Tibial nerve (tissue), 4 donors: ENCODE data around the gene AQP1. TPM values are rescaled to one million over a fixed set of nuclear protein-coding genes. Genes with fewer than 3 reads are reported as not detected.
A peak's percentile ranks its signal among the peaks of the same experiment; 100 is the strongest.

Experiments
- DNase-seq, 2 donors: peaks; one replicate each; pipeline ENCODE4 v3.0.0-alpha.2; 2019; ENCODE audit warnings: low spot score in 2 of 2
- H3K27ac ChIP-seq, 4 donors: fragments of 200-600 bp; sonication (generic) in 3 of 4; one replicate each; pipeline ENCODE4 v1.5.1; 2017 to 2019; ENCODE audit warnings: mild to moderate bottlenecking in 1 of 4
- H3K27me3 ChIP-seq, 2 donors: fragments of 200-600 bp; sonication (generic) in 1 of 2; one replicate each; pipeline versions ENCODE4 v1.5.1 to v1.6.0; 2017 to 2019
- H3K36me3 ChIP-seq, 3 donors: fragments of 200-600 bp; sonication (generic); one replicate each; pipeline ENCODE4 v1.5.1; 2018 to 2019
- H3K4me1 ChIP-seq, 4 donors: fragments of 200-600 bp; sonication (generic) in 3 of 4; one replicate each; pipeline ENCODE4 v1.5.1; 2017 to 2019
- H3K4me3 ChIP-seq, 4 donors: fragments of 200-600 bp; sonication (generic) in 3 of 4; one replicate each; pipeline ENCODE4 v1.5.1; 2017 to 2019; ENCODE audit warnings: mild to moderate bottlenecking in 1 of 4, moderate library complexity in 1 of 4
- H3K9me3 ChIP-seq, 4 donors: fragments of 200-600 bp; sonication (generic) in 3 of 4; one replicate each; pipeline ENCODE4 v1.5.1; 2017 to 2019
- EP300 ChIP-seq, 2 donors: sonication (generic); formaldehyde crosslinking; IDR thresholded peaks; one replicate each; pipeline ENCODE4 v1.6.1; 2017; ENCODE audit warnings: antibody characterized with exemption in 2 of 2, mild to moderate bottlenecking in 1 of 2
- POLR2A ChIP-seq, 2 donors: fragments of 450-650 bp; IDR thresholded peaks; one replicate each; pipeline ENCODE4 v1.6.1; 2017; ENCODE audit warnings: antibody characterized with exemption in 2 of 2, mild to moderate bottlenecking in 2 of 2, moderate library complexity in 2 of 2
- WGBS, 2 donors: methylation state at CpG; one replicate each; pipeline ENCODE4 v1.1.5; 2018; 5-methylcytosine and 5-hydroxymethylcytosine counted together
- total RNA-seq, 4 donors: library from RNA; depleted of rRNA; stranded (reverse); fragments of >200 nt; gene quantifications; one replicate each; pipeline ENCODE4 v1.1.0, GENCODE V29; 2016
- TF ChIP-seq, protein P1 (sequence below), 5 experiments: fragments of 200-600 bp in 3 of 5; fragments of 450-650 bp in 2 of 5; sonication (generic) in 3 of 5; IDR thresholded peaks; one replicate each; pipeline ENCODE4 v1.5.1; 2016 to 2019; ENCODE audit warnings: antibody characterized with exemption in 5 of 5, mild to moderate bottlenecking in 3 of 5, moderate library complexity in 2 of 5

AQP1 gene
- total RNA-seq, 4 donors from 2014 or later, result 352 to 818 (median 624) TPM

DNA sequence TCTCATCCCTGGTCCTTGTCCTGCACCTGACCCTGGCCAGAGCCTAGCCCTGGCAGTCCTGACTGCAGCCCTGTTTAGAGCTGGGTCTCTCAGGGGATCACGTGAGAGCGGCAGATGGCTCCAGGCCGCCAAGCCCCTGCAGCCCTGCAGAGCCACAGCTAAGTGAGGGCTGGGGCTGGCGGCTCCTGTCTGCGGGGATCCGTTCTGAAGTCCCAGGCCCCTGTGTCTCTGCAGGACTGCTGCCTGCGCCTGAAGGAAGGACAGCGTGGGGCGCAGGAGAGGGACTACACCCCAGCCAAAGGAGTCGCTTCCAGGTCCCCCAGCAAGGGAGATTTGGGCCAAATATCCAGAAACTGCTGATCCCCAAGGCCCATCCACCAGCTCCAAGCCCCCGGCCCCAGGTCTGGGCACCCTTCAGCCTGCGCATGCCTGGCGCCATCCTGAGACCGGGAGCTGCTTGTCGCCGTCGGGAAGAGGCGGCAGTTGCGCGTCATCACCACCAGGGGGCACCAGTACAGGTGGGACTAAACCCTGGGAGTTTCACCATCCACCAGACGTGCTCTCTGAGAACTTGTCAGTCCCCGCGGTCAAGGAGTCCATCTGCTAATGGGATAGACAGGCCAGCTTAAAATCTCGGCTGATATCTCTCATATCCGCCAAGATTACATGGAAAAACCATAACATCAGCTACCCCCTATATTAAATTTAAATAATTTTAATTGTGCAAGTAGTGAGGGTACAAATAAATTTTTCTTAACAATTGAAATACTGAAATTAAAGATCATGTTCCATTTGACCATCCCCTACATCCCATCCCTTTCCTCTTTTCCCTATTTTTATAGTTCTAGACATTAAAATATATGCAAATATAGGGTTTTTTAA lies 27.0 kb downstream of the AQP1 start:
- Histone ChIP-seq H3K9me3 (no peaks in the 10 kb centered on the region), H3K36me3 (no peaks in the 10 kb centered on the region), H3K4me1 (peaks cover 0 to 7% (median 0%) of the 10 kb centered on the region in 4 donors), H3K4me3 (peak overlapping the region in 1 of 4 donors; percentile 14), H3K27me3 (peaks cover 0 to 10% of the 10 kb centered on the region in 2 donors), H3K27ac (no peak overlapping the region)
- WGBS, 2 donors, result 12 to 24% methylated on average over 22 to 23 of the region's 25 CpGs
- TF ChIP-seq EP300 (IDR thresholded peaks at IDR 0.05), result no peak
- TF ChIP-seq, protein P1, sequence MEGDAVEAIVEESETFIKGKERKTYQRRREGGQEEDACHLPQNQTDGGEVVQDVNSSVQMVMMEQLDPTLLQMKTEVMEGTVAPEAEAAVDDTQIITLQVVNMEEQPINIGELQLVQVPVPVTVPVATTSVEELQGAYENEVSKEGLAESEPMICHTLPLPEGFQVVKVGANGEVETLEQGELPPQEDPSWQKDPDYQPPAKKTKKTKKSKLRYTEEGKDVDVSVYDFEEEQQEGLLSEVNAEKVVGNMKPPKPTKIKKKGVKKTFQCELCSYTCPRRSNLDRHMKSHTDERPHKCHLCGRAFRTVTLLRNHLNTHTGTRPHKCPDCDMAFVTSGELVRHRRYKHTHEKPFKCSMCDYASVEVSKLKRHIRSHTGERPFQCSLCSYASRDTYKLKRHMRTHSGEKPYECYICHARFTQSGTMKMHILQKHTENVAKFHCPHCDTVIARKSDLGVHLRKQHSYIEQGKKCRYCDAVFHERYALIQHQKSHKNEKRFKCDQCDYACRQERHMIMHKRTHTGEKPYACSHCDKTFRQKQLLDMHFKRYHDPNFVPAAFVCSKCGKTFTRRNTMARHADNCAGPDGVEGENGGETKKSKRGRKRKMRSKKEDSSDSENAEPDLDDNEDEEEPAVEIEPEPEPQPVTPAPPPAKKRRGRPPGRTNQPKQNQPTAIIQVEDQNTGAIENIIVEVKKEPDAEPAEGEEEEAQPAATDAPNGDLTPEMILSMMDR (IDR thresholded peaks at IDR 0.05), result peak; percentile 83 to 94 (median 90)
- DNase-seq, result peak; percentile 73 to 85

DNA sequence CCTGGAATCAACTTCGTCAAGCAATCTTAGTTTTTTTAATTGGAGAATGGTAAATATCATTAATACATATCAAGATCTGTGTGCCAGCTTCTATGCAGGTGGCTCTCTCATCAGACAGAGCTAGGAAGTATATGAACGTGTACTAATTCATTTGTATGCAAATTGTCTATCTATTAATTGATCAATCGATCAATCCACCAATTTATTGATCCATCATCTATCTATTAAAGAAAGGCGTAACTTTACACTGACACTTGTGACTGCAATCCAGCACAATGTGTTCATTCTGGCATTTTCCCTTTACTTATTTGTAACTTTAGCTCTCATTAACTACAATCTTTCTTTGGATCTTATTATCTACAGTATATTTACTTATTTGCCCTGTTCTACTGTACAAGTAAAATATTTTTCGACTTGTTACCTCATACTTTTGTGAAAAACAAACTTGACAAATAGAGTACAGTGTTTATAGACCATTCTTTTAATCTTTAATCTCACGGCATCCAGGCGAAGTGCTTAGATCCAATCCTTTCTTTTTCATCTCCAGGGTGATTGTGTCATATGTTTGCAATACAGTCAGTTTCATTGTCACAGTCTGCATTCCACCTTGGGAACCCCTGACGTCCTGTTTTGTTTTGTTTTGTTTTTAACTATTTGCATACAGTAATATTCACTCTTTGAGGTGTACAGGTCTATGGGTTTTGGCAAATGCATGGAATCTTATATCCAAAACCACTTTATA lies 30.1 kb downstream of the AQP1 start:
- H3K4me3 ChIP-seq, result no peak overlapping the region
- TF ChIP-seq POLR2A (IDR thresholded peaks at IDR 0.05), result no peak
- no peak for TF ChIP-seq EP300 (IDR thresholded peaks at IDR 0.05)
- TF ChIP-seq, protein P1 (IDR thresholded peaks at IDR 0.05), result no peak
- 62 to 63% methylated on average over 8 of the region's 8 CpGs for WGBS, 2 donors
- H3K36me3 ChIP-seq, result no peaks in the 10 kb centered on the region
- no peak for DNase-seq
- peaks cover 0 to 7% (median 0%) of the 10 kb centered on the region in 4 donors for H3K4me1 ChIP-seq
- peaks cover 0 to 21% (median 5%) of the 10 kb centered on the region in 4 donors for H3K9me3 ChIP-seq
- H3K27ac ChIP-seq, result no peak overlapping the region
- H3K27me3 ChIP-seq, result peaks cover 0 to 16% of the 10 kb centered on the region in 2 donors

DNA sequence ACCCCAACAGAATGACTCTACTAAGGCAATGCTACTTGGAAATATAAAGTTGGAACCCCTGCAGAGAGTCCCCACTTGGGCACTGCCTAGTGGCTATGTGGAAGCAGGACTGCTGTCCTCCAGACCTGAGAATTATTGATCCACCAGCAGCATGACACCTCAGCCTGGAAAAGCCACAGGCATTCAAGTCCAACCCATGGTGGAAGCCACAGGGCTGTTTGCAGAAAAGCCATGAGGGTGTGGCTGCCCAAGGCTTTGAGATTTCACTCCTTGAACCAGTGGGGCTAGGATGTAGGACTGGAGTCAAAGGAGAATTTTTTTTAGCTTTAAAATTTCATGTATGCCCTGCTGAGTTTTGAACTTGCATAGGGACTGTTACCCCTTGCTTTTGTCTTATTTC lies 38.5 kb downstream of the AQP1 start:
- Histone ChIP-seq H3K9me3 (peaks cover 0 to 10% (median 1%) of the 10 kb centered on the region in 4 donors), H3K27me3 (no peaks in the 10 kb centered on the region), H3K4me3 (no peak overlapping the region), H3K36me3 (no peaks in the 10 kb centered on the region), H3K27ac (no peak overlapping the region), H3K4me1 (no peaks in the 10 kb centered on the region)
- no peak for DNase-seq
- TF ChIP-seq POLR2A (IDR thresholded peaks at IDR 0.05) (no peak), EP300 (IDR thresholded peaks at IDR 0.05) (no peak)
- TF ChIP-seq, protein P1 (IDR thresholded peaks at IDR 0.05), result no peak

DNA sequence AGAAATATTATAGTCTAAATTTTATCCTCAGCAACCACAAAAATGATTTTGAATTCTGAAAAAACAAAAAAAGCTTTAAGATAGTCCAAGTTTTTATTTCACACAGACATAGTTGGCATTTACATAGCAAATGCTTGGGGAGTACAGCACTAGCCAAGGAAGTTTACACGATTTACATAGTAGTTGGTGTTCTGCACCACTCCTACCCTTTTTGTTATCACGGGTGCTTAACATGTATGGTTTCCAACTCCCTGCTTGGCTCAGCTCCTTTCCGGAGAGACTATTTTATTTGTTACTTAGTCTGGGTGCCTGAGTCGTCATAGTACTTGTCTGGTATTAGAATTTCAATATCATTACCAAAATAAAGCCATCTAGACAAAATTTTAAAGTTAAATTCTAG lies 43.3 kb downstream of the AQP1 start:
- TF ChIP-seq EP300 (IDR thresholded peaks at IDR 0.05) (no peak), POLR2A (IDR thresholded peaks at IDR 0.05) (no peak)
- TF ChIP-seq, protein P1 (IDR thresholded peaks at IDR 0.05), result no peak
- Histone ChIP-seq H3K27ac (no peak overlapping the region), H3K4me3 (no peak overlapping the region), H3K27me3 (peaks cover 0 to 2% of the 10 kb centered on the region in 2 donors), H3K9me3 (peaks cover 0 to 15% (median 0%) of the 10 kb centered on the region in 4 donors), H3K36me3 (no peaks in the 10 kb centered on the region), H3K4me1 (no peaks in the 10 kb centered on the region)
- DNase-seq, result no peak
- 46 to 58% methylated on average over 4 of the region's 4 CpGs for WGBS, 2 donors

DNA sequence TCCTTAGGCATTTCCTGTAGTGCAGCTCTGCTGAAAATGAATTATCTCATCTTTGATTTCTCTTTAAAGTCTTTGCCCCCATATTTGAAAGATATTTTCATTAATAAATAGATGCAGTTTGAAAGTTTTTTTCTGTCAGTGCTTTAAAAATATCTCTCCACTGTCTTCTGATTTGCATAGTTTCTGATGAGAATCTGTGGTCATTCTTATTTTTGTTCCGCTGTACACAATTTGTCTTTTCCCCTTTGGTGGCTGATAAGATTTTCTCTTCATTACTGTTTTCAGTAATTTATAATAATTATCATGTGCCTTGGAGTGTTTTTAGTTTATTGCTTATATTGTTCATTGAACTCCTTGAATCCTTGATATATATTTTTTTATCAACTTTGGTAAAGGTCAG lies 45.1 kb downstream of the AQP1 start:
- Histone ChIP-seq H3K4me1 (no peaks in the 10 kb centered on the region), H3K4me3 (no peak overlapping the region), H3K27me3 (peaks cover 0 to 2% of the 10 kb centered on the region in 2 donors), H3K9me3 (peaks cover 0 to 15% (median 0%) of the 10 kb centered on the region in 4 donors), H3K36me3 (no peaks in the 10 kb centered on the region), H3K27ac (no peak overlapping the region)
- DNase-seq, result no peak
- TF ChIP-seq, protein P1 (IDR thresholded peaks at IDR 0.05), result no peak
- TF ChIP-seq EP300 (IDR thresholded peaks at IDR 0.05) (no peak), POLR2A (IDR thresholded peaks at IDR 0.05) (no peak)
- WGBS, 2 donors, result 97 to 98% methylated on average over 1 of the region's 1 CpG
